GM18508 (cell line): ENCODE data around the gene MYBBP1A.

Experiments
- ATAC-seq: cut with Tn5 transposase; IDR thresholded peaks from one replicate; pipeline ENCODE4 v1.9.1; 2021; ENCODE audit warnings: moderate number of reproducible peaks; ENCODE audit not compliant: insufficient read depth, unreplicated experiment

Gene MYBBP1A

GRCh38 chr17:4523946-4524345 lies 31.2 kb downstream of the MYBBP1A start:
- ATAC-seq, result no peak

- no peak for ATAC-seq
These were observed 32.5 kb downstream of the MYBBP1A start for GRCh38 chr17:4522661-4523060.

GRCh38 chr17:4520894-4521600 lies 34.1 kb downstream of the MYBBP1A start:
- no peak for ATAC-seq

GRCh38 chr17:4520060-4520893 lies 34.9 kb downstream of the MYBBP1A start:
- no peak for ATAC-seq

GRCh38 chr17:4519361-4519788 lies 35.8 kb downstream of the MYBBP1A start:
- no peak for ATAC-seq

GRCh38 chr17:4518901-4519300 lies 36.3 kb downstream of the MYBBP1A start:
- no peak for ATAC-seq

- ATAC-seq, result no peak
These were observed 38.4 kb downstream of the MYBBP1A start for GRCh38 chr17:4516735-4517134.

GRCh38 chr17:4515501-4515900 lies 39.7 kb downstream of the MYBBP1A start:
- no peak for ATAC-seq

- no peak for ATAC-seq
These were observed 40.4 kb downstream of the MYBBP1A start for GRCh38 chr17:4514779-4515178.

GRCh38 chr17:4514206-4514605 lies 41.0 kb downstream of the MYBBP1A start:
- no peak for ATAC-seq

- ATAC-seq, result no peak
These were observed 41.8 kb downstream of the MYBBP1A start for GRCh38 chr17:4513113-4514032.

- no peak for ATAC-seq
These were observed 42.8 kb downstream of the MYBBP1A start for GRCh38 chr17:4512156-4513112.

GRCh38 chr17:4511199-4511932 lies 43.8 kb downstream of the MYBBP1A start:
- no peak for ATAC-seq

- no peak for ATAC-seq
These were observed 44.6 kb downstream of the MYBBP1A start for GRCh38 chr17:4510618-4510941.

- no peak for ATAC-seq
These were observed 45.1 kb downstream of the MYBBP1A start for GRCh38 chr17:4509923-4510617.

GRCh38 chr17:4509401-4509800 lies 45.8 kb downstream of the MYBBP1A start:
- ATAC-seq, result no peak

GRCh38 chr17:4508207-4508606 lies 47.0 kb downstream of the MYBBP1A start:
- no peak for ATAC-seq

GRCh38 chr17:4507361-4508111 lies 47.6 kb downstream of the MYBBP1A start:
- no peak for ATAC-seq
